Pons (tissue), 1 donor: ENCODE data around the gene ARL14.
"Not testable (repeated sequence)": the region's sequence is repeated elsewhere in the genome, so short reads cannot be mapped to it uniquely, and the experiment has no call there.

Experiments
- DNase-seq: peaks from one replicate; pipeline ENCODE4 v3.0.0-alpha.2; 2016; ENCODE audit warnings: low spot score

ARL14 gene

GRCh38 chr3:160677459-160677881, 510 bp downstream of the ARL14 start:
- no peak for DNase-seq

GRCh38 chr3:160678292-160678842, 1.4 kb downstream of the ARL14 start:
- DNase-seq: no peak

- DNase-seq: no peak
Measured at GRCh38 chr3:160684368-160684740, 7.4 kb downstream of the ARL14 start.

- DNase-seq: no peak
Measured at GRCh38 chr3:160685144-160685766, 8.3 kb downstream of the ARL14 start.

DNA sequence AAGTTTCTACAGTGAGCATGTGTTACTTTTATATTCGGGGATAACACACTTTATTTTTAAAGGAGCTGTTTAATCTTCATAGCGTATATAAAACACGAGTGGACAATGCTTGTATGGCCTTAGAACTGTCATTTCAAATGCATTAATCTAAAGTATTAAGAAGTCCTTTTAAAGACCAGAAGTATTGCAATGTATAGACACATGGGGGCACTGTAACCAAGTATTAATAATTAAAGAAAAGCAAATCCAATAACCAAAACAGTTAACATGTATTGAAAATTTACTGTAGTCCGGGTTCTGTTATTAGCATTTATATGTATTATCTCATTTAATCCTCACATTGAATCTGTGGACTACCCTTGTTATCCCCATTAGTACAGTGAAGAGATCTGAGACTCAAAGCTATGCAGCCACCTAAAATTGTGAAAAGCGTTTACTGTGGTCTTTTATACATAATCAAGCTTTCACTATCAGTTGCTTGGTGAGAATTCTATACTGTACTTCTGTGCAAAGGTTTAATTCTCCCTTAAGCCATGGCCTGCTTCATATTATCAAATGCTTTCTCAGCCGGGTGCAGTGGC, 10.1 kb downstream of the ARL14 start:
- DNase-seq: peak; percentile 13

- no peak for DNase-seq
Measured at GRCh38 chr3:160691151-160691550, 14.2 kb downstream of the ARL14 start.

DNA sequence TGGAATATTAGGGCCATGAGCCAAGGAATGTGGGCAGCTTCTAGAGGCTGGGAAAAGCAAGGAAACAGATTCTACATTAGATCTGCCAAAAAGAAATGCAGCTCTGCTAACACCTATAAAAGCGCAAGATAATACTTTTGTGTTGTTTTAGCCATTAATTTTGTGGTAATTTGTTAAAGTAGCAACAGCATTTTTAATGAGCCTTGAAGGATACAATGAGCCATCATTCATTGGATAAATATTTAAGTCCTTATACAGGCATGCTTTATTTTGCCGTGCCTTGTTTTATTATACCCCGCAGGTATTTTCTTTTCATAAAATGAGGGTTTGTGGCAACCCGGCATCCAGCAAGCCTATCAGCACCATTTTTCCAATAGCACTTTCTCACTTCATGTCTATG, 15.0 kb downstream of the ARL14 start:
- no peak for DNase-seq

DNA sequence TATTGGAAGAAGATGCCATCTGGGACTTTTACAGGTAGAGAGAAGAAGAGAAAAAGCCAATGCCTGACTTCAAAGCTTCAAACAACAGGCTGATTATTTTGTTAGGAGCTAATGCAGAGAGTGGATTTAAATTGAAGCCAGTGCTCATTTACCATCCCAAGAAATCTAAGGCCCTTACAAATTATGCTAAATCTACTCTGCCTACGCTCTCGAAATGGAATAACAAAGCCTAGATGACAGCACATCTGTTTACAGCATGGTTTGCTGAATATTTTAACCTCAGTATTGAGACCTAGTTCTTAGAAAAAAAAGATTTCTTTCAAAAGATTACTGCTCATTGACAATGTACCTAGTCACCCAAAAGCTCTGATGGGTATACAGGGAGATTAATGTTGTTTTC, 16.2 kb downstream of the ARL14 start:
- DNase-seq: no peak

DNA sequence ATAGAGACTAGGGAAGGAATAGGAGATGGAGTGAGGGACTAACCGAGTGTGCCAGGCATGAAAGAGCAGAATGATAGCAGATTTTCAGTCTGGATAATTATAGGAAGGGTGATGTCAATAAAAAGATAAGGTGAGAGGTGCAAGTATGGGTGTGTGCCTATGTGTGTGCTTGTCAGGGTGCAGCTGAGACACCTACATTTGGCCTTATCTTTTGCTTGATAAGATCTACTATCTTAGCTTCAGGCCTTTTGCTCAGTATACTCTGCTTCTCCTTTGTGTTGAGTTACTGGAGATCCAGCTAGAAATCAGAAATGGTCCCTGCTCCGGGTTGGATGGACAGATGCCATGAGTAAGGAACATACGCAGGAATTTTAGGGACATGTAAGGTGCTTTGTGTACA, 17.4 kb downstream of the ARL14 start:
- no peak for DNase-seq

DNA sequence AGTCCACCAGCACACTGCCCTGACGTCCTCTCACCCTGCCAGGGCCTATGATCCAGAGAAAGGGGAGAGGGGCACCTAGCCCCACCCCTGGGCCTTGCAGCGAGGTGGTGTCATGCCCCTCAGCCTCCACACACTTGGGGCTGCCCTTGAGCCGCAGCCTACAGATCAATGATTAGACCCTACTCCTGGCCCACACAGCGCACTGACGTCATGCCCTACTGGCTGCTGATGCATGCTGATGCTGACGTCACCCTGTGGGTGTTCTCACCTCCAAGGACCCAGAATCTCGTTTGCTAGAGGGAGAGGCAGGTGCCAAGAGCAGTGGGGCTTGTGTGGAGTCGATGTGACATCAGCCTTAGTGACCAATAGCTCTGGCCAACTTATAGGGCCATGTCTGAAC, 18.0 kb downstream of the ARL14 start:
- no peak for DNase-seq

- no peak for DNase-seq
Measured at GRCh38 chr3:160695915-160696327, 19.0 kb downstream of the ARL14 start.

DNA sequence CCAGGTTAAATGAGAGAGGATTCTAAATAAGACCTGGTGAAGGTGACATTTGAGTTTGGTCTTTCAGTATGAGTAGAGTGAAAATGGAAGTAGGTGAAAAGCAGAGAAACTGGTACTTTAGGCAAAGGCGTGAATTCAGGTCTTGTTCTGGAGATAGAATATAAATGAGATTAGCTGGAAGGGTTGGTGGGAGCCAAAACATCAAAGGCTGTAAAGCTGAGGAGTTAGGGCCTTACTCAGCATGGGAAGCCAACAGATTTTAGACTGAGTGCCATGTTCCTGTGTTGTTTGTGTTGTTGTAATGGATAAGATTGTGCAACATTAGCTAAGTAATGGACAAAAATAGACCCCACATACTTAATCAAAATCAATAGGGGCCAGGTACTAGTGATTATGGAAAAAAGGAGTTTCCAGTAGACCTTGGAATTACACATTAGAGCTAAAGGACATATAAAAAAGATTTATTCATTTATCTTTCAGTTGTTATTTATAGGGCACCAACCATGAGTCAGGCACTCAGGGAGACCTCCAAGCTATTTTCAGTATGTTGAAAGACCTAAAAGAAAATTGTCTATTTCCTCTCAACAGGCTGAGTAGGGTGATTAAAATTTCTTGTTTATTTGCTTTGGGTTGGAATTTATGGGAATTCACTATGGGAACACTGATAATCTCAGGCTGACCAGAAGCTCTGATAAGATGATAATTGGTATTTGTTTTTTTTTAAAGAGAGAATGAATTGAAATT, 20.8 kb downstream of the ARL14 start:
- DNase-seq: no peak

GRCh38 chr3:160698599-160699195, 21.7 kb downstream of the ARL14 start:
- no peak for DNase-seq

- no peak for DNase-seq
Measured at GRCh38 chr3:160701490-160701889, 24.5 kb downstream of the ARL14 start.

- no peak for DNase-seq
Measured at GRCh38 chr3:160702290-160702689, 25.3 kb downstream of the ARL14 start.

DNA sequence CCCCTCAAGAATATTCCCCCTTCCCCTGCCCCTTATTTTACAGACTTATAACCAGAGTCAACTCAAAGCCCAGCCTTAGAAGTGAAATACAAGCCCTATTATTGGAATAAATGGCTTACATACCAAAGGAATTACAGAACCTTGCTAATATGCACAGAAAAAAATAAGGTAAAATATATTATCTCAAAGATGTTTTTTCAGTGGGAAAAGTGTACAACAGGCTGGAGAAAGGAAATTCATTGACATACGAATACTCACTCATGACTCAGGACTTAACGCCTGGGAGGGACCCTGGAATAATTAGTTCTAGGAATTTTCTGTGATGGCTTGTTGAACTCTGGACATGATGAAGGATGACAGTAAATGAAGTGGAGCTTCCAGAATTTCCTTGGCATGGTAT, 27.0 kb downstream of the ARL14 start:
- DNase-seq: no peak

GRCh38 chr3:160707187-160707794, 30.3 kb downstream of the ARL14 start:
- DNase-seq: peak; percentile 89

DNA sequence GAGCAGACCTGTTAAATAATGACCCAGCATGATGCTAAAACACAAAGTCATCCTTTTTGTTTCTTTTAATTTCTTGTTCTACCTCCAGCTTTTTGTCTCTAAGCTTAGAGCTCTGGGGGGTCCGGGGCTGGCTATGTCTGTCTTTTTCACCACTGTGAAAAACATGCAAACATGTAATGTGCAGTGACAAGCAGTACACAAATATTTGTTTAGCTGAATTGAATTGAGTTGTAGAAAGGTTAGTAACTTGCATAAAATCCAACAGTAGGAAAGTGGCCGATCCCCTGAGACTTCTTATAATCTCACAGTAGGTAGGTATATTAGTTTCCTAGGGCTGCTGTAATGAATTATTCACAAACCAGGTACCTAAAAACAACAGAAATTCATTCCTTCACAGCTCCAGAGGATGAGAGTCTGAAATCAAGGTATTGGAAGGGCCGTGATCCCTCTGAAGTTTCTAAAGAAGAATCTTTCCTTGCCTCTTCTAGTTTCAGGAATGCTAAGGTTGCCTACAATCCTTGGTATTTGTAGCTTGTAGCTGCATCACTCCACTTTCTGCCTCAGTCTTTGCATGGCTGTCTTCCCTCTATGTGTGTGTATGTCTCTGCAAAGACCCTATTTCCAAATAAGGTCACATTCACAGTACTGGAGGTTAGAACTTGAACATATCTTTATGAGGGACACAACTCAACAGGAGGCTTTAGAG, 32.7 kb downstream of the ARL14 start:
- no peak for DNase-seq

- not testable (repeated sequence) for DNase-seq
Measured at GRCh38 chr3:160713144-160713543, 36.2 kb downstream of the ARL14 start.

- no peak for DNase-seq
Measured at GRCh38 chr3:160719710-160720109, 42.8 kb downstream of the ARL14 start.

DNA sequence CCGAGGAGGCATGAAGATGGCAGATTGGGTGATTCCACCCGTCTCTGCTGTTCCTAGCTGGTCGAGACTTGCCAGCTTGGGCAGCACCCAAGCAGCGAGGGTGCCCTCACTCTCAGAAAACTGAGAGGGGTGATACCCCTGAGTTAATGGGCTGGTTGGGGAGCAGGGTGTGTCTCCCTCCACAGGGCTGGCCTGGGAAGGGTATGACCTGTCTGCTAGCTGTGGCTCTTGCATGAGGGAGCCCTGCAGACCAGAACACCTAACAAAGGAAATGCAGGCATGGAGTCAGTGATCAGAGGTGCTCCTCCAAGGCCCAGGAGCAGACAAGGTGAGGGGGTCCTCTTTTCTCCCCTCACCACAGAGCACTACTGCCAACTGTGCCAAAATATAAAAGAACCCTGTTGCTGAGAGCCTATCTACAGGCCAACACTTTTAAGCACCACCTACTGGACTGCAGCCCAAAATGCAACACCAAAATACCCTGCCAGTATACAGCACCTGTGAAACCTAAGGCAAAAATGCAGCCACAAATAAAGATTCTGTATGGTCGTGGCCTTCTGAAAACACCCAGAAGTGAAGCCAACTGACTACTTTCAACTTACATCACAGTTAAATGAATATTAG, 43.3 kb downstream of the ARL14 start:
- no peak for DNase-seq
